H9 (cell line): ENCODE results near the gene SLK. TPM values are rescaled to one million over a fixed set of nuclear protein-coding genes. Genes with fewer than 3 reads are reported as not detected.

Source experiments
- DNase-seq: peaks from one replicate; pipeline ENCODE4 v3.0.0-alpha.2; 2017
- H2AFZ ChIP-seq: one replicate; pipeline ENCODE4 v1.6.1; 2013; ENCODE audit warnings: mild to moderate bottlenecking, low read length, control low read depth, moderate library complexity
- H2AK5ac ChIP-seq: 2 replicates; pipeline ENCODE4 v1.6.1; 2013; ENCODE audit warnings: low read length, control low read depth, mixed read lengths; ENCODE audit not compliant: insufficient read length
- H2BK120ac ChIP-seq: one replicate; pipeline ENCODE4 v1.6.1; 2013; ENCODE audit warnings: low read depth, mild to moderate bottlenecking, low read length, control low read depth, inconsistent platforms; ENCODE audit not compliant: poor library complexity, severe bottlenecking
- H2BK12ac ChIP-seq: 2 replicates; pipeline ENCODE4 v1.6.1; 2013; ENCODE audit warnings: low read length, control low read depth, mixed read lengths, low read depth; ENCODE audit not compliant: insufficient read length
- H2BK15ac ChIP-seq: 2 replicates; pipeline ENCODE4 v1.6.1; 2013; ENCODE audit warnings: low read depth, low read length, control low read depth
- H2BK20ac ChIP-seq: one replicate; pipeline ENCODE4 v1.6.1; 2013; ENCODE audit warnings: low read depth, mild to moderate bottlenecking, low read length, control low read depth, inconsistent platforms; ENCODE audit not compliant: poor library complexity, severe bottlenecking
- H2BK5ac ChIP-seq: 2 replicates; pipeline ENCODE4 v1.6.1; 2013; ENCODE audit warnings: low read length, control low read depth, mixed read lengths; ENCODE audit not compliant: insufficient read length
- H3K14ac ChIP-seq: 2 replicates; pipeline ENCODE4 v1.6.1; 2013; ENCODE audit warnings: low read length, control low read depth; ENCODE audit not compliant: insufficient read depth
- H3K18ac ChIP-seq: 2 replicates; pipeline ENCODE4 v1.6.1; 2013; ENCODE audit warnings: low read depth, mild to moderate bottlenecking, mixed read lengths, low read length, control low read depth; ENCODE audit not compliant: insufficient read length
- H3K23ac ChIP-seq: 2 replicates; pipeline ENCODE4 v1.6.1; 2013; ENCODE audit warnings: low read length, control low read depth, mixed read lengths, low read depth; ENCODE audit not compliant: insufficient read length
- H3K23me2 ChIP-seq: 2 replicates; pipeline ENCODE4 v1.6.1; 2013; ENCODE audit warnings: low read depth, mild to moderate bottlenecking, mixed read lengths, low read length, control low read depth; ENCODE audit not compliant: insufficient read length, poor library complexity, severe bottlenecking
- H3K27ac ChIP-seq: 2 replicates; pipeline ENCODE4 v1.5.1; 2013; ENCODE audit warnings: low read length, control low read depth, mixed read lengths, low read depth; ENCODE audit not compliant: insufficient read length
- H3K27me3 ChIP-seq: 2 replicates; pipeline ENCODE4 v1.6.1; 2013; ENCODE audit warnings: low read length, control low read depth, inconsistent platforms; ENCODE audit not compliant: insufficient read depth
- H3K4ac ChIP-seq: 2 replicates; pipeline ENCODE4 v1.6.1; 2013; ENCODE audit warnings: low read depth, mild to moderate bottlenecking, control low read depth, inconsistent platforms, low read length, moderate library complexity
- H3K4me1 ChIP-seq: 2 replicates; pipeline ENCODE4 v1.6.1; 2013; ENCODE audit warnings: low read length, control low read depth, inconsistent platforms; ENCODE audit not compliant: insufficient read depth
- H3K4me2 ChIP-seq: 2 replicates; pipeline ENCODE4 v1.6.1; 2013; ENCODE audit warnings: low read length, control low read depth, mixed read lengths; ENCODE audit not compliant: insufficient read length, insufficient read depth
- H3K56ac ChIP-seq: 2 replicates; pipeline ENCODE4 v1.6.1; 2013; ENCODE audit warnings: low read depth, mild to moderate bottlenecking, mixed read lengths, low read length, control low read depth; ENCODE audit not compliant: insufficient read length
- H3K79me1 ChIP-seq: 2 replicates; pipeline ENCODE4 v1.6.1; 2013; ENCODE audit warnings: low read depth, mild to moderate bottlenecking, moderate library complexity, low read length, control low read depth, inconsistent platforms; ENCODE audit not compliant: insufficient read depth, poor library complexity, severe bottlenecking
- H3K79me2 ChIP-seq: 2 replicates; pipeline ENCODE4 v1.6.1; 2013; ENCODE audit warnings: low read length, control low read depth, inconsistent platforms; ENCODE audit not compliant: insufficient read depth
- H3K9ac ChIP-seq: 2 replicates; pipeline ENCODE4 v1.6.1; 2013; ENCODE audit warnings: low read length, control low read depth, mixed read lengths; ENCODE audit not compliant: insufficient read length; ENCODE audit errors: extremely low read depth
- H3K9me3 ChIP-seq: one replicate; pipeline ENCODE4 v1.6.1; 2013; ENCODE audit warnings: low read depth, low read length, inconsistent platforms; ENCODE audit not compliant: control insufficient read depth
- H3T11ph ChIP-seq: one replicate; pipeline ENCODE4 v1.6.1; 2013; ENCODE audit warnings: mild to moderate bottlenecking, low read length, control low read depth, inconsistent platforms
- H4K20me1 ChIP-seq: one replicate; pipeline ENCODE4 v1.6.1; 2013; ENCODE audit not compliant: control insufficient read depth, insufficient read length, insufficient read depth
- H4K5ac ChIP-seq: 2 replicates; pipeline ENCODE4 v1.6.1; 2013; ENCODE audit warnings: low read depth, mild to moderate bottlenecking, mixed read lengths, low read length, control low read depth; ENCODE audit not compliant: insufficient read length
- H4K8ac ChIP-seq: replicated peaks from 2 replicates; pipeline ENCODE4 v1.6.1; 2013; ENCODE audit warnings: low read length, control low read depth, mixed read lengths, low read depth; ENCODE audit not compliant: insufficient read length
- H4K91ac ChIP-seq: 2 replicates; pipeline ENCODE4 v1.6.1; 2013; ENCODE audit warnings: low read depth, mild to moderate bottlenecking, moderate library complexity, mixed read lengths, low read length, control low read depth; ENCODE audit not compliant: insufficient read length
- H3K27ac Mint-ChIP-seq, 3 experiments: 2 replicates in 2 of 3; 3 replicates in 1 of 3; pipeline ENCODE4 v1.8.0; 2020 to 2021; ENCODE audit warnings: mixed read lengths in 3 of 3, mild to moderate bottlenecking in 1 of 3, moderate library complexity in 1 of 3
- H3K27me3 Mint-ChIP-seq: 2 replicates; pipeline ENCODE4 v1.8.0; 2021; ENCODE audit warnings: low read depth, mild to moderate bottlenecking, moderate library complexity, mixed read lengths
- H3K36me3 Mint-ChIP-seq, 3 experiments: 2 replicates in 2 of 3; 3 replicates in 1 of 3; pipeline ENCODE4 v1.8.0; 2020 to 2021; ENCODE audit warnings: low read depth in 3 of 3, mixed read lengths in 3 of 3; ENCODE audit not compliant: insufficient read depth in 1 of 3
- H3K4me1 Mint-ChIP-seq, 2 experiments: 2 replicates each; pipeline ENCODE4 v1.8.0; 2020; ENCODE audit warnings: mixed read lengths in 2 of 2
- H3K4me3 Mint-ChIP-seq, 2 experiments: 2 replicates in 1 of 2; 3 replicates in 1 of 2; pipeline ENCODE4 v1.8.0; 2020 to 2021; ENCODE audit warnings: mild to moderate bottlenecking in 2 of 2, mixed read lengths in 2 of 2, moderate library complexity in 1 of 2
- H3K9me3 Mint-ChIP-seq, 2 experiments: 2 replicates in 1 of 2; 3 replicates in 1 of 2; pipeline ENCODE4 v1.8.0; 2020; ENCODE audit warnings: mild to moderate bottlenecking in 2 of 2, mixed read lengths in 2 of 2, moderate library complexity in 1 of 2
- WGBS: extraction: QIAGEN DNeasy Blood & Tissue Kit; methylation state at CpG from one replicate; pipeline ENCODE4 v1.1.7; 2013; ENCODE audit warnings: missing lambda C conversion rate, low lambda C conversion rate, mixed read lengths; ENCODE audit not compliant: insufficient read length; ENCODE audit errors: extremely low coverage; 5-methylcytosine and 5-hydroxymethylcytosine counted together
- total RNA-seq: library from RNA; stranded (reverse); gene quantifications from 2 replicates; pipeline ENCODE4 v1.2.1, GENCODE V29; 2021
- TF ChIP-seq, protein P1 (sequence below): fragments of 200-600 bp; sonication (generic); conservative IDR thresholded peaks from 3 replicates; pipeline ENCODE4 v1.8.0; 2021; ENCODE audit warnings: antibody characterized with exemption, mild to moderate bottlenecking

Gene SLK
- total RNA-seq, 1 experiment from 2014 or later, result 21.0 TPM

GRCh38 chr10:104057717-104058116 lies 90.8 kb downstream of the SLK start:
- no peak overlapping the region for H2BK20ac ChIP-seq
- H3K9ac ChIP-seq, result no peak overlapping the region
- no peak overlapping the region for H3K27ac ChIP-seq
- no peaks in the 10 kb centered on the region for H3K9me3 Mint-ChIP-seq
- no peak overlapping the region for H3K4me3 Mint-ChIP-seq
- H3K9me3 ChIP-seq, result no peaks in the 10 kb centered on the region
- no peak overlapping the region for H2BK12ac ChIP-seq
- H3K27me3 ChIP-seq, result no peaks in the 10 kb centered on the region; the same call in 1 of the 2 replicates
- H4K5ac ChIP-seq, result no peak overlapping the region
- no peaks in the 10 kb centered on the region for H3K23me2 ChIP-seq
- H4K8ac ChIP-seq, result no peak overlapping the region
- H3K56ac ChIP-seq, result no peak overlapping the region
- TF ChIP-seq, protein P1, sequence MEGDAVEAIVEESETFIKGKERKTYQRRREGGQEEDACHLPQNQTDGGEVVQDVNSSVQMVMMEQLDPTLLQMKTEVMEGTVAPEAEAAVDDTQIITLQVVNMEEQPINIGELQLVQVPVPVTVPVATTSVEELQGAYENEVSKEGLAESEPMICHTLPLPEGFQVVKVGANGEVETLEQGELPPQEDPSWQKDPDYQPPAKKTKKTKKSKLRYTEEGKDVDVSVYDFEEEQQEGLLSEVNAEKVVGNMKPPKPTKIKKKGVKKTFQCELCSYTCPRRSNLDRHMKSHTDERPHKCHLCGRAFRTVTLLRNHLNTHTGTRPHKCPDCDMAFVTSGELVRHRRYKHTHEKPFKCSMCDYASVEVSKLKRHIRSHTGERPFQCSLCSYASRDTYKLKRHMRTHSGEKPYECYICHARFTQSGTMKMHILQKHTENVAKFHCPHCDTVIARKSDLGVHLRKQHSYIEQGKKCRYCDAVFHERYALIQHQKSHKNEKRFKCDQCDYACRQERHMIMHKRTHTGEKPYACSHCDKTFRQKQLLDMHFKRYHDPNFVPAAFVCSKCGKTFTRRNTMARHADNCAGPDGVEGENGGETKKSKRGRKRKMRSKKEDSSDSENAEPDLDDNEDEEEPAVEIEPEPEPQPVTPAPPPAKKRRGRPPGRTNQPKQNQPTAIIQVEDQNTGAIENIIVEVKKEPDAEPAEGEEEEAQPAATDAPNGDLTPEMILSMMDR, result no peak
- H3K79me1 ChIP-seq, result no peaks in the 10 kb centered on the region
- no peak overlapping the region for H3K4me2 ChIP-seq
- no peak overlapping the region for H3K14ac ChIP-seq
- H3K4me1 Mint-ChIP-seq, result peaks cover 40 to 49% of the 10 kb centered on the region in 2 experiments
- H3T11ph ChIP-seq, result no peak overlapping the region
- peaks cover 2% of the 10 kb centered on the region for H3K27me3 Mint-ChIP-seq
- H3K27ac Mint-ChIP-seq, result peak overlapping the region; percentile 95 to 96 (median 96); a peak in 6 of 7 replicates
- no peak overlapping the region for H3K18ac ChIP-seq
- H2BK120ac ChIP-seq, result no peak overlapping the region
- no peak overlapping the region for H3K4ac ChIP-seq
- H4K20me1 ChIP-seq, result no peaks in the 10 kb centered on the region
- no peaks in the 10 kb centered on the region for H3K79me2 ChIP-seq
- peaks cover 10% of the 10 kb centered on the region; the same call in 1 of the 2 replicates for H3K4me1 ChIP-seq
- H3K23ac ChIP-seq, result no peak overlapping the region
- H4K91ac ChIP-seq, result no peak overlapping the region
- no peak overlapping the region for H2AK5ac ChIP-seq
- no peaks in the 10 kb centered on the region; a peak in 1 of 7 replicates for H3K36me3 Mint-ChIP-seq
- no peak overlapping the region for H2AFZ ChIP-seq
- no peak overlapping the region for H2BK5ac ChIP-seq
- DNase-seq, result no peak
- H2BK15ac ChIP-seq, result no peak overlapping the region
- no CpG with 5 or more reads among the region's 6 CpGs for WGBS
